DND-41 (cell line): ENCODE data around the gene MED10.

Experiments used
- ATAC-seq: fragments of 200-7000 bp; cut with Tn5 transposase; 3 replicates; pipeline ENCODE4 v1.9.1; 2021; ENCODE audit warnings: low read depth; ENCODE audit not compliant: insufficient read depth
- DNase-seq: peaks from one replicate; pipeline ENCODE4 v3.0.0-alpha.2; 2020
- H2AFZ ChIP-seq: 2 replicates; pipeline ENCODE4 v1.6.0; 2012; ENCODE audit warnings: low read depth, low read length
- H3K27ac ChIP-seq: 2 replicates; pipeline ENCODE4 v1.5.1; 2012; ENCODE audit warnings: low read length, inconsistent platforms
- H3K27me3 ChIP-seq: fragments of 200-600 bp; sonication (generic); 2 replicates; pipeline ENCODE4 v1.6.0; 2012; ENCODE audit warnings: low read length, mild to moderate bottlenecking, inconsistent platforms; ENCODE audit not compliant: insufficient read depth, poor library complexity
- H3K36me3 ChIP-seq: 2 replicates; pipeline ENCODE4 v1.5.1; 2012; ENCODE audit warnings: low read length, inconsistent platforms; ENCODE audit not compliant: insufficient read depth
- H3K4me1 ChIP-seq: 2 replicates; pipeline ENCODE4 v1.5.1; 2012; ENCODE audit warnings: mild to moderate bottlenecking, low read length; ENCODE audit not compliant: insufficient read depth
- H3K4me2 ChIP-seq: 2 replicates; pipeline ENCODE4 v1.6.0; 2012; ENCODE audit warnings: mild to moderate bottlenecking, moderate library complexity, low read length, inconsistent platforms; ENCODE audit not compliant: insufficient read depth
- H3K4me3 ChIP-seq, 2 experiments: fragments of 200-600 bp in 1 of 2; shearing (Covaris generic) in 1 of 2; 2 replicates each; pipeline ENCODE4 v1.5.1; 2012 to 2016; ENCODE audit warnings: inconsistent platforms in 2 of 2, low read length in 2 of 2, mild to moderate bottlenecking in 2 of 2, low read depth in 1 of 2, moderate library complexity in 1 of 2
- H3K79me2 ChIP-seq: 2 replicates; pipeline ENCODE4 v1.6.0; 2012; ENCODE audit warnings: low read length, inconsistent platforms; ENCODE audit not compliant: insufficient read depth
- H3K9ac ChIP-seq: 2 replicates; pipeline ENCODE4 v1.6.0; 2012; ENCODE audit warnings: low read depth, mild to moderate bottlenecking, inconsistent platforms, low read length, moderate library complexity
- H3K9me3 ChIP-seq: 2 replicates; pipeline ENCODE4 v1.5.1; 2012; ENCODE audit warnings: low read length, moderate library complexity, mild to moderate bottlenecking, inconsistent platforms; ENCODE audit not compliant: insufficient read depth, severe bottlenecking
- H4K20me1 ChIP-seq: 2 replicates; pipeline ENCODE4 v1.6.0; 2012; ENCODE audit warnings: low read length; ENCODE audit not compliant: insufficient read depth
- CTCF ChIP-seq: IDR thresholded peaks from 2 replicates; pipeline ENCODE4 v1.5.1; 2012; ENCODE audit warnings: borderline replicate concordance, low read length, moderate library complexity, mild to moderate bottlenecking; ENCODE audit not compliant: poor library complexity, severe bottlenecking; ENCODE audit errors: extremely low read depth
- EZH2 ChIP-seq: IDR thresholded peaks from 3 replicates; pipeline ENCODE4 v1.6.1; 2012; ENCODE audit warnings: borderline replicate concordance, low read depth, mild to moderate bottlenecking, moderate library complexity, low read length, inconsistent platforms; ENCODE audit not compliant: severe bottlenecking

Gene MED10

GRCh38 chr5:6402939-6403338, 24.6 kb upstream of the MED10 start:
- no peaks in the 10 kb centered on the region for H3K27me3 ChIP-seq
- no peak for DNase-seq
- TF ChIP-seq CTCF (no peak), EZH2 (no peak)
- no peaks in the 10 kb centered on the region for H4K20me1 ChIP-seq
- no peaks in the 10 kb centered on the region for H3K36me3 ChIP-seq
- no peaks in the 10 kb centered on the region for H3K79me2 ChIP-seq
- no peak overlapping the region for H3K4me2 ChIP-seq
- no peak overlapping the region for H3K9ac ChIP-seq
- H3K4me3 ChIP-seq, result no peak overlapping the region
- H2AFZ ChIP-seq, result no peak overlapping the region
- no peaks in the 10 kb centered on the region for H3K4me1 ChIP-seq
- no peak overlapping the region for H3K27ac ChIP-seq
- H3K9me3 ChIP-seq, result no peaks in the 10 kb centered on the region
- no peak for ATAC-seq

- Histone ChIP-seq H4K20me1 (no peaks in the 10 kb centered on the region), H3K9me3 (no peaks in the 10 kb centered on the region), H3K36me3 (no peaks in the 10 kb centered on the region), H3K79me2 (no peaks in the 10 kb centered on the region), H3K27me3 (no peaks in the 10 kb centered on the region), H3K4me2 (no peak overlapping the region), H3K27ac (no peak overlapping the region), H3K4me3 (no peak overlapping the region), H3K9ac (no peak overlapping the region), H3K4me1 (no peaks in the 10 kb centered on the region), H2AFZ (no peak overlapping the region)
- DNase-seq (no peak), ATAC-seq (no peak)
- no peak for TF ChIP-seq CTCF
- TF ChIP-seq EZH2, result no peak
Observed at GRCh38 chr5:6401410-6401809, 23.1 kb upstream of the MED10 start.

GRCh38 chr5:6399980-6400910, 21.9 kb upstream of the MED10 start:
- no peak overlapping the region for H3K9ac ChIP-seq
- no peak overlapping the region for H2AFZ ChIP-seq
- H3K9me3 ChIP-seq, result no peaks in the 10 kb centered on the region
- H3K4me3 ChIP-seq, result no peak overlapping the region
- no peaks in the 10 kb centered on the region for H3K36me3 ChIP-seq
- ATAC-seq (no peak), DNase-seq (no peak)
- H3K4me1 ChIP-seq, result no peaks in the 10 kb centered on the region
- no peak overlapping the region for H3K27ac ChIP-seq
- no peak overlapping the region for H3K4me2 ChIP-seq
- H3K27me3 ChIP-seq, result no peaks in the 10 kb centered on the region
- H4K20me1 ChIP-seq, result no peaks in the 10 kb centered on the region; the same call in 1 of the 2 replicates
- H3K79me2 ChIP-seq, result no peaks in the 10 kb centered on the region
- TF ChIP-seq CTCF (no peak), EZH2 (no peak)
